Ascending aorta (tissue), 2 donors: ENCODE results near the gene TRIB2. TPM values are rescaled to one million over a fixed set of nuclear protein-coding genes. Genes with fewer than 3 reads are reported as not detected.

Experiments used
- DNase-seq, 2 donors: peaks; one replicate each; pipeline ENCODE4 v3.0.0-alpha.2; 2019; ENCODE audit warnings: low spot score in 2 of 2
- H3K27ac ChIP-seq, 2 donors: fragments of 200-600 bp; sonication (generic); one replicate each; pipeline ENCODE4 v1.5.1; 2016 to 2017; ENCODE audit warnings: mild to moderate bottlenecking in 1 of 2
- H3K27me3 ChIP-seq: fragments of 200-600 bp; sonication (generic); one replicate; pipeline ENCODE4 v1.5.1; 2017
- H3K36me3 ChIP-seq, 2 donors: fragments of 200-600 bp; sonication (generic); one replicate each; pipeline ENCODE4 v1.5.1; 2016
- H3K4me1 ChIP-seq, 2 donors: fragments of 200-600 bp; sonication (generic); one replicate each; pipeline ENCODE4 v1.5.1; 2016 to 2017; ENCODE audit warnings: mild to moderate bottlenecking in 1 of 2
- H3K4me3 ChIP-seq, 2 donors: fragments of 200-600 bp; sonication (generic); one replicate each; pipeline ENCODE4 v1.5.1; 2016 to 2017; ENCODE audit warnings: mild to moderate bottlenecking in 1 of 2
- H3K9me3 ChIP-seq, 2 donors: fragments of 200-600 bp; sonication (generic); one replicate each; pipeline ENCODE4 v1.5.1; 2016
- intact Hi-C: fragments of 100-400 bp; cut with DNase I; formaldehyde crosslinking; loops from one replicate; pipeline ENCODE4 v1.15.1; 2023
- total RNA-seq: library from RNA; depleted of rRNA; stranded (reverse); fragments of >200 nt; gene quantifications from one replicate; pipeline ENCODE4 v1.1.0, GENCODE V29; 2016
- TF ChIP-seq, protein P1 (sequence below), 3 experiments: fragments of 200-600 bp in 2 of 3; fragments of 450-650 bp in 1 of 3; sonication (generic) in 2 of 3; IDR thresholded peaks; one replicate each; pipeline ENCODE4 v1.5.1; 2016 to 2019; ENCODE audit warnings: antibody characterized with exemption in 3 of 3, mild to moderate bottlenecking in 1 of 3, moderate library complexity in 1 of 3

The TRIB2 gene
- total RNA-seq, 1 donor from 2014 or later = 55.6 TPM

- Histone ChIP-seq H3K27ac (peak overlapping the region; percentile 92 to 95), H3K9me3 (no peaks in the 10 kb centered on the region), H3K27me3 (no peaks in the 10 kb centered on the region), H3K4me3 (peak overlapping the region; percentile 80 to 91), H3K4me1 (peaks cover 12 to 25% of the 10 kb centered on the region in 2 donors), H3K36me3 (no peaks in the 10 kb centered on the region)
- DNase-seq = no peak
- intact Hi-C loops = loop anchor here (2.0 to 10.0 kb wide), 8 partner anchors 101 to 1906 kb away; partner anchors contain the start of genes LPIN1 and PDIA6
- TF ChIP-seq, protein P1, sequence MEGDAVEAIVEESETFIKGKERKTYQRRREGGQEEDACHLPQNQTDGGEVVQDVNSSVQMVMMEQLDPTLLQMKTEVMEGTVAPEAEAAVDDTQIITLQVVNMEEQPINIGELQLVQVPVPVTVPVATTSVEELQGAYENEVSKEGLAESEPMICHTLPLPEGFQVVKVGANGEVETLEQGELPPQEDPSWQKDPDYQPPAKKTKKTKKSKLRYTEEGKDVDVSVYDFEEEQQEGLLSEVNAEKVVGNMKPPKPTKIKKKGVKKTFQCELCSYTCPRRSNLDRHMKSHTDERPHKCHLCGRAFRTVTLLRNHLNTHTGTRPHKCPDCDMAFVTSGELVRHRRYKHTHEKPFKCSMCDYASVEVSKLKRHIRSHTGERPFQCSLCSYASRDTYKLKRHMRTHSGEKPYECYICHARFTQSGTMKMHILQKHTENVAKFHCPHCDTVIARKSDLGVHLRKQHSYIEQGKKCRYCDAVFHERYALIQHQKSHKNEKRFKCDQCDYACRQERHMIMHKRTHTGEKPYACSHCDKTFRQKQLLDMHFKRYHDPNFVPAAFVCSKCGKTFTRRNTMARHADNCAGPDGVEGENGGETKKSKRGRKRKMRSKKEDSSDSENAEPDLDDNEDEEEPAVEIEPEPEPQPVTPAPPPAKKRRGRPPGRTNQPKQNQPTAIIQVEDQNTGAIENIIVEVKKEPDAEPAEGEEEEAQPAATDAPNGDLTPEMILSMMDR (IDR thresholded peaks at IDR 0.05) = no peak
These were observed 1.4 kb downstream of the TRIB2 start for GRCh38 chr2:12718015-12718671.

DNA sequence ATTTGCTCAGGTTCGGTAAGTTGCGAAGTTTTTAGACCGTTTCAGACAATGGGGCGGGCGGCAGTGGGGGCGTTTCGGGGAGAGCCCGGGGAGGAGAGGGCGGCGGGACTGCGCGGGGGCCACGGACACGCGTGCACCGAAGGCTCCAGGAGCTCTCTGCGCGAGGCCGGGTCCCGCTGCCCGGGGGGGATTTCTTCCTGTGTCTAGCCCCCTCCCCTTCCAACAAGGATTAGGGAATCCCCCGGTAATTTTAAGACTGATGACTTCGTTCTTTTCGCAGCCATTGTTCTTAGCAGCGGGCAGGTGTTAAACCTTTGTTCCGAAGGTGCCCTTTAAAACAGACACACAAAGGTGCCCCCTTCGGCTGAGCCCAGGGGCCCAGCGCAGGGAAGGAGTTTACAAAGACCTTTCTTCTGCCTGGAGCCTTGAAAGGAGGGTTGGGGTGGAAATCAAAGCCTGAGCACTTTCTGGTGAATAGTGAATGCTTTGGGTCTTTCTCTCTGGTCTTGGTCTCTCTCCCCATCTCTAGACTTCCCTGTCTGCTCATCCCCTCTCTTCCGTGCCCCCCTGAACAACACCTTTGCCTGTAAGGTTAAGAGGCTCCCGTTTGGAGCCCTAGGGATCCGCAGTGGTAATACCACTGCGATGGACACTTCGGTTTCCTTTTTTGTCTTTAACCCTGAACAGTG lies 2.1 kb downstream of the TRIB2 start:
- Histone ChIP-seq H3K27ac (peak overlapping the region; percentile 92 to 95), H3K4me1 (peaks cover 12 to 23% of the 10 kb centered on the region in 2 donors), H3K27me3 (no peaks in the 10 kb centered on the region), H3K4me3 (peak overlapping the region; percentile 80 to 91), H3K36me3 (peaks cover 0 to under 1% of the 10 kb centered on the region in 2 donors), H3K9me3 (no peaks in the 10 kb centered on the region)
- no peak for DNase-seq
- intact Hi-C loops = loop anchor here (2.0 to 10.0 kb wide), 8 partner anchors 100 to 1907 kb away; partner anchors contain the start of genes LPIN1 and PDIA6
- TF ChIP-seq, protein P1 (IDR thresholded peaks at IDR 0.05) = no peak

DNA sequence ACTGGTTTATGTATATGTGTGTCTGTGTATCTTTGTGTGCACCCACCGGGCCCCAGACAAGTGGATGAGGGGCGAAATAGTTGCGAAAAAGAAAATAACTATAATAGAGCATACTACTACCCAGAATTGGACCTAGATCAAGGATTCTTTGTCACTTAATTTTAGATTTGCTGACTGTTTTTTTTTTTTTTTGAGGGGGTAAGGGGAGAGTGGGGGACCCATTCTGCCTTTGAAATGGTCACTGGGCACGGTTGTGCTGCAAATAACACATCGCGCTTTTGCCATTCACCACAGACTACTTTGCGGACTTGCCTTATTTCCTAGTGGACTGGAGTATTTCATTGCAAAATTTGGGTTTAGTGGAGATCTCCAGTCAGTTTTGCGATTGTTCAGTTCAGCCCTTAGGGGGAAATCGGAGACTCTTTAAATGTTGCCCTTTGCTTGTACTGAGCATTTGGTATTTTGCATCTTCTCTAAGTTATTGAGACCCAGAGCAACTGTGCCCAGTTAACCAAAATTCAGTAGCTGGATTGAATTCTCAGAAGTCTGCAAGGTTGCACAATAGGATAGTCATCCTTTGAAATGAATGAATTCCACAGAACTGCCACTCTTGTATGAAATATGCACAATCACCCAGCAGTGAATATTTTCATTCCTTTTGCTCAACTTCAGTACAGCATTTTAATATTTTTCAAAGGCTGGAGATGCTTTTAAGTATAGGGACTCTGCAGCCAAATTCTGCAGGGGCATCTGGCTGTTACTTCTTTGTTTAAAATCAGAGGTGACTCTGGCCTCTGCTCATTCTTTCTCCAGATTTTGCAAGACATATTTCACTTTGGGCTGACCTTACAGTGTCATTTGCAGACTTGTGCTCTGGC lies 2.9 kb downstream of the TRIB2 start:
- Histone ChIP-seq H3K27ac (peak overlapping the region; percentile 92 to 95), H3K4me1 (peaks cover 8 to 18% of the 10 kb centered on the region in 2 donors), H3K9me3 (no peaks in the 10 kb centered on the region), H3K4me3 (peak overlapping the region; percentile 80 to 91), H3K36me3 (peaks cover 0 to 7% of the 10 kb centered on the region in 2 donors), H3K27me3 (no peaks in the 10 kb centered on the region)
- TF ChIP-seq, protein P1 (IDR thresholded peaks at IDR 0.05) = no peak
- intact Hi-C loops = loop anchor here (2.0 to 10.0 kb wide), 10 partner anchors 99 to 1907 kb away; partner anchors contain the start of genes LPIN1 and PDIA6
- DNase-seq = no peak

GRCh38 chr2:12720278-12720620 lies 3.5 kb downstream of the TRIB2 start:
- Histone ChIP-seq H3K9me3 (no peaks in the 10 kb centered on the region), H3K36me3 (peaks cover 0 to 13% of the 10 kb centered on the region in 2 donors), H3K4me1 (peaks cover 5 to 15% of the 10 kb centered on the region in 2 donors), H3K27ac (peak overlapping the region in 1 of 2 donors; percentile 15), H3K27me3 (no peaks in the 10 kb centered on the region), H3K4me3 (peak overlapping the region; percentile 80 to 91)
- TF ChIP-seq, protein P1 (IDR thresholded peaks at IDR 0.05) = no peak
- intact Hi-C loops = loop anchor here (2.0 to 5.0 kb wide), 2 partner anchors 199 to 282 kb away; no protein-coding TSS in a partner anchor
- DNase-seq = no peak

GRCh38 chr2:12720754-12721378 lies 4.1 kb downstream of the TRIB2 start:
- intact Hi-C loops = loop anchor here (2.0 to 5.0 kb wide), 2 partner anchors 198 to 281 kb away; no protein-coding TSS in a partner anchor
- no peaks in the 10 kb centered on the region for H3K9me3 ChIP-seq
- H3K4me1 ChIP-seq = peaks cover 0 to 9% of the 10 kb centered on the region in 2 donors
- H3K27me3 ChIP-seq = no peaks in the 10 kb centered on the region
- H3K27ac ChIP-seq = peak overlapping the region in 1 of 2 donors; percentile 21
- H3K36me3 ChIP-seq = peaks cover 0 to 16% of the 10 kb centered on the region in 2 donors
- peak overlapping the region; percentile 80 to 91 for H3K4me3 ChIP-seq
- TF ChIP-seq, protein P1 (IDR thresholded peaks at IDR 0.05) = no peak
- DNase-seq = no peak
